HepG2 (cell line): Measurements from ENCODE around the gene DCAF7. TPM values are rescaled to one million over a fixed set of nuclear protein-coding genes. Genes with fewer than 3 reads are reported as not detected.

ENCODE experiments used
- CTCF ChIP-seq: sonication (generic); formaldehyde crosslinking; IDR thresholded peaks from 2 replicates; pipeline ENCODE4 v1.5.0; 2020; ENCODE audit warnings: mild to moderate bottlenecking, missing genetic modification reagents, moderate library complexity
- GLMP ChIP-seq: sonication (generic); formaldehyde crosslinking; IDR thresholded peaks from 2 replicates; pipeline ENCODE4 v1.9.0; 2021; ENCODE audit warnings: missing genetic modification reagents, mild to moderate bottlenecking, borderline replicate concordance
- GZF1 ChIP-seq: sonication (generic); formaldehyde crosslinking; IDR thresholded peaks from 2 replicates; pipeline ENCODE4 v1.5.1; 2020; ENCODE audit warnings: mild to moderate bottlenecking, missing genetic modification reagents
- HES4 ChIP-seq: sonication (generic); formaldehyde crosslinking; IDR thresholded peaks from 2 replicates; pipeline ENCODE4 v1.9.0; 2021; ENCODE audit warnings: mild to moderate bottlenecking, missing genetic modification reagents, borderline replicate concordance
- HOXA5 ChIP-seq: sonication (generic); formaldehyde crosslinking; IDR thresholded peaks from 2 replicates; pipeline ENCODE4 v1.4.0; 2020; ENCODE audit warnings: missing genetic modification reagents
- IRF1 ChIP-seq: sonication (generic); formaldehyde crosslinking; IDR thresholded peaks from 2 replicates; pipeline ENCODE4 v1.4.0; 2020; ENCODE audit warnings: low read depth, mild to moderate bottlenecking, missing genetic modification reagents
- KDM2A ChIP-seq: sonication (generic); formaldehyde crosslinking; IDR thresholded peaks from 2 replicates; pipeline ENCODE4 v1.4.0; 2020; ENCODE audit warnings: low read depth, missing genetic modification reagents, borderline replicate concordance
- MTF2 ChIP-seq: sonication (generic); formaldehyde crosslinking; IDR thresholded peaks from 2 replicates; pipeline ENCODE4 v1.5.0; 2020; ENCODE audit warnings: missing genetic modification reagents, borderline replicate concordance
- NR2F1 ChIP-seq, 2 experiments: fragments of 450-650 bp in 1 of 2; formaldehyde crosslinking in 1 of 2; IDR thresholded peaks; 2 replicates each; pipeline versions ENCODE4 v1.5.0 to v1.6.1; 2016 to 2020; ENCODE audit warnings: mild to moderate bottlenecking in 1 of 2, missing compliant biosample characterization in 1 of 2, missing genetic modification reagents in 1 of 2, moderate library complexity in 1 of 2
- NRL ChIP-seq: sonication (generic); formaldehyde crosslinking; IDR thresholded peaks from 2 replicates; pipeline ENCODE4 v1.5.0; 2020; ENCODE audit warnings: missing genetic modification reagents, mild to moderate bottlenecking, moderate library complexity, borderline replicate concordance
- PHF21A ChIP-seq: sonication (generic); formaldehyde crosslinking; IDR thresholded peaks from 2 replicates; pipeline ENCODE4 v1.5.0; 2020; ENCODE audit warnings: mild to moderate bottlenecking, missing genetic modification reagents
- RBM39 ChIP-seq: fragments of 200-400 bp; formaldehyde crosslinking; IDR thresholded peaks from one replicate; pipeline ENCODE4 v1.6.1; 2018; ENCODE audit warnings: antibody characterized with exemption, mild to moderate bottlenecking, low read depth, low read length; ENCODE audit not compliant: poor library complexity, severe bottlenecking
- REL ChIP-seq: sonication (generic); formaldehyde crosslinking; conservative IDR thresholded peaks from 2 replicates; pipeline ENCODE4 v1.8.0; 2022; ENCODE audit warnings: mild to moderate bottlenecking, missing genetic modification reagents, moderate library complexity
- SMARCE1 ChIP-seq: fragments of 450-650 bp; IDR thresholded peaks from 2 replicates; pipeline ENCODE4 v1.6.1; 2017; ENCODE audit warnings: borderline replicate concordance
- SRSF1 ChIP-seq: fragments of 200-400 bp; formaldehyde crosslinking; optimal IDR thresholded peaks from 2 replicates; pipeline ENCODE3; 2017; ENCODE audit warnings: mild to moderate bottlenecking, low read depth, low read length, moderate library complexity
- ZBTB39 ChIP-seq: sonication (generic); formaldehyde crosslinking; IDR thresholded peaks from 2 replicates; pipeline ENCODE4 v1.5.0; 2020; ENCODE audit warnings: missing genetic modification reagents
- ZFY ChIP-seq: sonication (generic); formaldehyde crosslinking; IDR thresholded peaks from 2 replicates; pipeline ENCODE4 v1.4.0; 2020; ENCODE audit warnings: missing genetic modification reagents
- ZNF224 ChIP-seq: sonication (generic); formaldehyde crosslinking; IDR thresholded peaks from 2 replicates; pipeline ENCODE4 v1.5.0; 2020; ENCODE audit warnings: mild to moderate bottlenecking, missing genetic modification reagents
- ZNF333 ChIP-seq: sonication (generic); formaldehyde crosslinking; IDR thresholded peaks from 2 replicates; pipeline ENCODE4 v1.4.0; 2020; ENCODE audit warnings: mild to moderate bottlenecking, missing genetic modification reagents, borderline replicate concordance
- ZNF446 ChIP-seq: sonication (generic); formaldehyde crosslinking; IDR thresholded peaks from 2 replicates; pipeline ENCODE4 v1.5.0; 2020; ENCODE audit warnings: mild to moderate bottlenecking, missing genetic modification reagents
- ZNF563 ChIP-seq: sonication (generic); formaldehyde crosslinking; IDR thresholded peaks from 2 replicates; pipeline ENCODE4 v1.8.0; 2022; ENCODE audit warnings: mild to moderate bottlenecking, moderate library complexity, missing genetic modification reagents
- ZSCAN31 ChIP-seq: sonication (generic); formaldehyde crosslinking; IDR thresholded peaks from 2 replicates; pipeline ENCODE4 v1.5.0; 2020; ENCODE audit warnings: low read depth, mild to moderate bottlenecking, missing genetic modification reagents
- polyA plus RNA-seq, 8 experiments: library from polyadenylated mRNA; depleted of rRNA in 3 of 8; stranded (reverse) in 7 of 8; unstranded in 1 of 8; fragments of >200 nt; fragmentation: Illumina TruSeq in 4 of 8; extraction: Trizol in 4 of 8; gene quantifications; 2 replicates each; pipeline versions ENCODE4 v1.2.1 to v1.2.3, GENCODE V29; 2011 to 2016; ENCODE audit warnings: low read depth in 4 of 8, missing spikeins in 1 of 8, mixed read lengths in 1 of 8; ENCODE audit not compliant: insufficient read depth in 1 of 8
- total RNA-seq, 5 experiments: library from RNA; depleted of rRNA; stranded (reverse); fragments of >200 nt; fragmentation: Illumina TruSeq; extraction: Trizol; gene quantifications; 2 replicates each; pipeline ENCODE4 v1.2.3, GENCODE V29; 2016; ENCODE audit warnings: low read depth in 1 of 5

The DCAF7 gene
- total and polyA plus RNA-seq, 2 of the 13 experiments (the other 11 are each of a cell fraction or from before 2014, with no cell fraction given) = 55.2 to 73.4 TPM

- TF ChIP-seq KDM2A (CRISPR knock-in tag) (0 out of 2 replicates have a peak, but pooled peaks have one; percentile 34), HES4 (no peak), ZFY (peak; percentile 33; the same call in 1 of the 2 replicates), ZNF333 (no peak), PHF21A (CRISPR knock-in tag) (peak; percentile 62), ZNF224 (no peak), ZBTB39 (CRISPR knock-in tag) (no peak), NR2F1 (CRISPR knock-in tag; IDR thresholded peaks at IDR 0.05) (peak; percentile 47 to 49; a peak in 3 of 4 replicates), NRL (CRISPR knock-in tag) (no peak), ZNF446 (CRISPR knock-in tag) (no peak), IRF1 (no peak), CTCF (CRISPR knock-in tag) (0 out of 2 replicates have a peak, but pooled peaks have one; percentile 20), HOXA5 (CRISPR knock-in tag) (no peak), GZF1 (CRISPR knock-in tag) (0 out of 2 replicates have a peak, but pooled peaks have one; percentile 52), ZNF563 (no peak), SMARCE1 (no peak), REL (CRISPR knock-in tag) (no peak), GLMP (CRISPR knock-in tag) (no peak), RBM39 (no peak), ZSCAN31 (0 out of 2 replicates have a peak, but pooled peaks have one; percentile 38), MTF2 (no peak), SRSF1 (no peak)
Measured at GRCh38 chr17:63516910-63517824, 33.1 kb upstream of the DCAF7 start (continued).
